GM23338 (cell line): ENCODE data around the gene ZNF592. TPM values are rescaled to one million over a fixed set of nuclear protein-coding genes. Genes with fewer than 3 reads are reported as not detected.
A peak's percentile ranks its signal among the peaks of the same experiment; 100 is the strongest.

Source experiments
- ATAC-seq: fragments of 200-7000 bp; cut with Tn5 transposase; 3 replicates; pipeline ENCODE4 v1.9.1; 2020
- DNase-seq: peaks from one replicate; pipeline ENCODE4 v3.0.0-alpha.2; 2015; ENCODE audit warnings: low spot score
- H2AFZ ChIP-seq: fragments of 200-600 bp; sonication (generic); 2 replicates; pipeline ENCODE4 v1.8.0; 2016; ENCODE audit warnings: antibody characterized with exemption, mild to moderate bottlenecking, moderate library complexity
- H3F3A ChIP-seq: fragments of 200-600 bp; sonication (generic); replicated peaks from 2 replicates; pipeline ENCODE4 v1.8.0; 2017; ENCODE audit warnings: antibody characterized with exemption, mixed run types, low read depth
- H3K27ac ChIP-seq: fragments of 200-600 bp; sonication (generic); 2 replicates; pipeline ENCODE4 v1.6.1; 2016; ENCODE audit warnings: low read depth
- H3K27me3 ChIP-seq: fragments of 200-600 bp; sonication (generic); 2 replicates; pipeline ENCODE4 v1.8.0; 2016; ENCODE audit warnings: mild to moderate bottlenecking, mixed run types, moderate library complexity; ENCODE audit not compliant: insufficient read depth
- H3K36me3 ChIP-seq: fragments of 200-600 bp; sonication (generic); 2 replicates; pipeline ENCODE4 v1.8.0; 2016; ENCODE audit warnings: mild to moderate bottlenecking; ENCODE audit not compliant: insufficient read depth
- H3K4me1 ChIP-seq: fragments of 200-600 bp; sonication (generic); 2 replicates; pipeline ENCODE4 v1.8.0; 2016; ENCODE audit warnings: mild to moderate bottlenecking, moderate library complexity; ENCODE audit not compliant: insufficient read depth
- H3K4me2 ChIP-seq: fragments of 200-600 bp; sonication (generic); 2 replicates; pipeline ENCODE4 v1.7.1; 2017; ENCODE audit warnings: mixed run types
- H3K4me3 ChIP-seq: fragments of 200-600 bp; sonication (generic); 2 replicates; pipeline ENCODE4 v1.6.1; 2016; ENCODE audit warnings: mixed run types
- H3K79me2 ChIP-seq: fragments of 200-600 bp; sonication (generic); replicated peaks from 2 replicates; pipeline ENCODE4 v1.8.0; 2017; ENCODE audit warnings: mild to moderate bottlenecking; ENCODE audit not compliant: insufficient read depth
- H3K9me2 ChIP-seq: fragments of 200-600 bp; sonication (generic); 2 replicates; pipeline ENCODE4 v1.8.0; 2017; ENCODE audit not compliant: insufficient read depth
- H4K20me1 ChIP-seq: fragments of 200-600 bp; sonication (generic); replicated peaks from 2 replicates; pipeline ENCODE4 v1.8.0; 2017; ENCODE audit warnings: mild to moderate bottlenecking; ENCODE audit not compliant: insufficient read depth
- H3K27ac Mint-ChIP-seq: 2 replicates; pipeline ENCODE4 v1.8.0; 2020; ENCODE audit warnings: inconsistent platforms, mild to moderate bottlenecking, moderate library complexity, mixed read lengths
- H3K27me3 Mint-ChIP-seq: 3 replicates; pipeline ENCODE4 v1.8.0; 2022; ENCODE audit warnings: low read depth, mild to moderate bottlenecking, moderate library complexity, mixed read lengths, inconsistent platforms; ENCODE audit not compliant: insufficient read depth, poor library complexity
- H3K36me3 Mint-ChIP-seq: 3 replicates; pipeline ENCODE4 v1.8.0; 2021; ENCODE audit warnings: low read depth, mild to moderate bottlenecking, inconsistent platforms, moderate library complexity, mixed read lengths
- H3K4me1 Mint-ChIP-seq: 3 replicates; pipeline ENCODE4 v1.8.0; 2020; ENCODE audit warnings: mild to moderate bottlenecking, inconsistent platforms, mixed read lengths
- H3K4me3 Mint-ChIP-seq: 3 replicates; pipeline ENCODE4 v1.8.0; 2021; ENCODE audit warnings: moderate library complexity, mild to moderate bottlenecking, inconsistent platforms, mixed read lengths
- H3K9me3 Mint-ChIP-seq: 3 replicates; pipeline ENCODE4 v1.8.0; 2020; ENCODE audit warnings: moderate library complexity, mild to moderate bottlenecking, inconsistent platforms, mixed read lengths
- ETS1 ChIP-seq: IDR thresholded peaks from 2 replicates; pipeline ENCODE4 v1.6.1; 2016; ENCODE audit warnings: antibody characterized with exemption
- POLR2AphosphoS5 ChIP-seq: IDR thresholded peaks from 2 replicates; pipeline ENCODE4 v1.6.1; 2016; ENCODE audit warnings: antibody characterized with exemption, low read depth
- ZNF114 ChIP-seq: fragments of 250-450 bp; sonication (Bioruptor Pico); IDR thresholded peaks from 2 replicates; pipeline ENCODE4 v1.5.0; 2020; ENCODE audit warnings: mild to moderate bottlenecking, moderate library complexity
- polyA plus RNA-seq: library from polyadenylated mRNA; unstranded; fragments of >200 nt; fragmentation: Nextera tagmentation; extraction: Ambion mirVana; gene quantifications from 2 replicates; pipeline ENCODE4 v1.2.1, GENCODE V29; 2016
- total RNA-seq: library from RNA; depleted of rRNA; stranded (reverse); fragments of >200 nt; shearing (Covaris generic); gene quantifications from 2 replicates; pipeline ENCODE4 v1.2.3, GENCODE V29; 2014
- TF ChIP-seq, protein P1 (sequence below): fragments of 250-450 bp; sonication (Bioruptor Pico); IDR thresholded peaks from 2 replicates; pipeline ENCODE4 v1.5.0; 2020; ENCODE audit warnings: mild to moderate bottlenecking, moderate library complexity

ZNF592 gene
- total and polyA plus RNA-seq, 2 experiments from 2014 or later, result 4.4 to 21.4 TPM

GRCh38 chr15:84721371-84721770 lies 27.0 kb upstream of the ZNF592 start (continued):
- TF ChIP-seq, protein P1, sequence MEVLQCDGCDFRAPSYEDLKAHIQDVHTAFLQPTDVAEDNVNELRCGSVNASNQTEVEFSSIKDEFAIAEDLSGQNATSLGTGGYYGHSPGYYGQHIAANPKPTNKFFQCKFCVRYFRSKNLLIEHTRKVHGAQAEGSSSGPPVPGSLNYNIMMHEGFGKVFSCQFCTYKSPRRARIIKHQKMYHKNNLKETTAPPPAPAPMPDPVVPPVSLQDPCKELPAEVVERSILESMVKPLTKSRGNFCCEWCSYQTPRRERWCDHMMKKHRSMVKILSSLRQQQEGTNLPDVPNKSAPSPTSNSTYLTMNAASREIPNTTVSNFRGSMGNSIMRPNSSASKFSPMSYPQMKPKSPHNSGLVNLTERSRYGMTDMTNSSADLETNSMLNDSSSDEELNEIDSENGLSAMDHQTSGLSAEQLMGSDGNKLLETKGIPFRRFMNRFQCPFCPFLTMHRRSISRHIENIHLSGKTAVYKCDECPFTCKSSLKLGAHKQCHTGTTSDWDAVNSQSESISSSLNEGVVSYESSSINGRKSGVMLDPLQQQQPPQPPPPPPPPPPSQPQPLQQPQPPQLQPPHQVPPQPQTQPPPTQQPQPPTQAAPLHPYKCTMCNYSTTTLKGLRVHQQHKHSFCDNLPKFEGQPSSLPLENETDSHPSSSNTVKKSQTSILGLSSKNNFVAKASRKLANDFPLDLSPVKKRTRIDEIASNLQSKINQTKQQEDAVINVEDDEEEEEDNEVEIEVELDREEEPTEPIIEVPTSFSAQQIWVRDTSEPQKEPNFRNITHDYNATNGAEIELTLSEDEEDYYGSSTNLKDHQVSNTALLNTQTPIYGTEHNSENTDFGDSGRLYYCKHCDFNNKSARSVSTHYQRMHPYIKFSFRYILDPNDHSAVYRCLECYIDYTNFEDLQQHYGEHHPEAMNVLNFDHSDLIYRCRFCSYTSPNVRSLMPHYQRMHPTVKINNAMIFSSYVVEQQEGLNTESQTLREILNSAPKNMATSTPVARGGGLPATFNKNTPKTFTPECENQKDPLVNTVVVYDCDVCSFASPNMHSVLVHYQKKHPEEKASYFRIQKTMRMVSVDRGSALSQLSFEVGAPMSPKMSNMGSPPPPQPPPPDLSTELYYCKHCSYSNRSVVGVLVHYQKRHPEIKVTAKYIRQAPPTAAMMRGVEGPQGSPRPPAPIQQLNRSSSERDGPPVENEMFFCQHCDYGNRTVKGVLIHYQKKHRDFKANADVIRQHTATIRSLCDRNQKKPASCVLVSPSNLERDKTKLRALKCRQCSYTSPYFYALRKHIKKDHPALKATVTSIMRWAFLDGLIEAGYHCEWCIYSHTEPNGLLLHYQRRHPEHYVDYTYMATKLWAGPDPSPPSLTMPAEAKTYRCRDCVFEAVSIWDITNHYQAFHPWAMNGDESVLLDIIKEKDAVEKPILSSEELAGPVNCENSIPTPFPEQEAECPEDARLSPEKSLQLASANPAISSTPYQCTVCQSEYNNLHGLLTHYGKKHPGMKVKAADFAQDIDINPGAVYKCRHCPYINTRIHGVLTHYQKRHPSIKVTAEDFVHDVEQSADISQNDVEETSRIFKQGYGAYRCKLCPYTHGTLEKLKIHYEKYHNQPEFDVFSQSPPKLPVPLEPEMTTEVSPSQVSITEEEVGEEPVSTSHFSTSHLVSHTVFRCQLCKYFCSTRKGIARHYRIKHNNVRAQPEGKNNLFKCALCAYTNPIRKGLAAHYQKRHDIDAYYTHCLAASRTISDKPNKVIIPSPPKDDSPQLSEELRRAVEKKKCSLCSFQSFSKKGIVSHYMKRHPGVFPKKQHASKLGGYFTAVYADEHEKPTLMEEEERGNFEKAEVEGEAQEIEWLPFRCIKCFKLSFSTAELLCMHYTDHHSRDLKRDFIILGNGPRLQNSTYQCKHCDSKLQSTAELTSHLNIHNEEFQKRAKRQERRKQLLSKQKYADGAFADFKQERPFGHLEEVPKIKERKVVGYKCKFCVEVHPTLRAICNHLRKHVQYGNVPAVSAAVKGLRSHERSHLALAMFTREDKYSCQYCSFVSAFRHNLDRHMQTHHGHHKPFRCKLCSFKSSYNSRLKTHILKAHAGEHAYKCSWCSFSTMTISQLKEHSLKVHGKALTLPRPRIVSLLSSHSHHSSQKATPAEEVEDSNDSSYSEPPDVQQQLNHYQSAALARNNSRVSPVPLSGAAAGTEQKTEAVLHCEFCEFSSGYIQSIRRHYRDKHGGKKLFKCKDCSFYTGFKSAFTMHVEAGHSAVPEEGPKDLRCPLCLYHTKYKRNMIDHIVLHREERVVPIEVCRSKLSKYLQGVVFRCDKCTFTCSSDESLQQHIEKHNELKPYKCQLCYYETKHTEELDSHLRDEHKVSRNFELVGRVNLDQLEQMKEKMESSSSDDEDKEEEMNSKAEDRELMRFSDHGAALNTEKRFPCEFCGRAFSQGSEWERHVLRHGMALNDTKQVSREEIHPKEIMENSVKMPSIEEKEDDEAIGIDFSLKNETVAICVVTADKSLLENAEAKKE, result no peak
- TF ChIP-seq ZNF114 (CRISPR knock-in tag), result no peak

GRCh38 chr15:84722628-84723027 lies 25.8 kb upstream of the ZNF592 start:
- Histone ChIP-seq H3F3A (no peaks in the 10 kb centered on the region), H3K36me3 (no peaks in the 10 kb centered on the region), H3K4me3 (no peak overlapping the region), H3K4me2 (no peak overlapping the region), H2AFZ (0 out of 2 replicates have a peak overlapping the region, but pooled peaks have one; percentile 63), H3K27me3 (no peaks in the 10 kb centered on the region), H3K9me2 (no peaks in the 10 kb centered on the region), H3K4me1 (peaks cover 12% of the 10 kb centered on the region), H3K27ac (no peak overlapping the region), H3K79me2 (no peaks in the 10 kb centered on the region), H4K20me1 (no peaks in the 10 kb centered on the region)
- no peaks in the 10 kb centered on the region for H3K9me3 Mint-ChIP-seq
- TF ChIP-seq ETS1 (no peak), POLR2AphosphoS5 (no peak)
- H3K4me1 Mint-ChIP-seq, result peaks cover 13% of the 10 kb centered on the region
- no peaks in the 10 kb centered on the region for H3K36me3 Mint-ChIP-seq
- H3K27me3 Mint-ChIP-seq, result peaks cover 5% of the 10 kb centered on the region
- no peak for ATAC-seq
- H3K27ac Mint-ChIP-seq, result no peak overlapping the region
- H3K4me3 Mint-ChIP-seq, result no peak overlapping the region
- DNase-seq, result no peak
